ENCODE data around the gene GPATCH4.

The GPATCH4 gene

DNA sequence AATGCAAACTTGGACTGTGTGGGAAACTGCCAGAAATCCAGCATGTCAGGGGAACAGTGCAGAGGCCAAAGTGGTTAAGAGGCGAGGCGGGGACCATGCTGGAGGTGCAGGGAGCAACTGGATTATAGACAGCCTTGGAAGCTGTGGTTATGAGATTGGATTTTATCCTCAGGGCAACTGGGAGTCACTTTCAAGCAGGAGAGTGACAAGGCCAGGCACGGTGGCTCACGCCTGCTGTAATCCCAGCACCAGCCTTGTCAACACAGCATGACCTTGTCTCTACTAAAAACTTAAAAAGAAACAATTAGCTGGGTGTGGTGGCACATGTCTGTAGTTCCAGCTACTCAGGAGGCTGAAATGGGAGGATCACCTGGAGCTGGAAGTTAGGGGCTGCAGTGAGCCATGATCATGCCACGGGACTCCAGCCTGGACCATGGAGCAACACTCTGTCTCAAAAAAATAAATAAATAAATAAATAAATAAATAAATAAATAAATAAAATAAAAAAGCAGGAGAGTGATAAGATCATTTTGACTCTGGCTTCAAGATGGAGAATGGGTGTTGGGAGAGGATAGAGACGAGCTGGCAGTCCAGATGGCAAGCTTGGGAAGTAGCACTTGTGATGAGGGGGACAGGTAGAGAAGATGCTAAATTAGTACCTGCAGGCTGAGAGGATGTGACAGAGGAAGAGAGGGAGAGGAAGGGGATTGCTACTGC lies 21.5 kb upstream of the GPATCH4 start:
- TF ChIP-seq ZC3H10 (CRISPR knock-in tag; IDR thresholded peaks at IDR 0.05) (no peak), ZNF8 (CRISPR knock-in tag; IDR thresholded peaks at IDR 0.05) (no peak), ZFP30 (CRISPR knock-in tag; IDR thresholded peaks at IDR 0.05) (no peak), BACH2 (CRISPR knock-in tag; IDR thresholded peaks at IDR 0.05; ENCODE audit: borderline replicate concordance) (no peak), ZFP3 (CRISPR knock-in tag; IDR thresholded peaks at IDR 0.05) (no peak), ESRRG (CRISPR knock-in tag; IDR thresholded peaks at IDR 0.05) (no peak), GLIS3 (CRISPR knock-in tag; IDR thresholded peaks at IDR 0.05) (no peak), TOX (CRISPR knock-in tag; IDR thresholded peaks at IDR 0.05; ENCODE audit: borderline replicate concordance) (no peak), TCF4 (CRISPR knock-in tag; IDR thresholded peaks at IDR 0.05; ENCODE audit: borderline replicate concordance) (no peak), ZNF70 (CRISPR knock-in tag; IDR thresholded peaks at IDR 0.05) (no peak), CSDC2 (CRISPR knock-in tag; IDR thresholded peaks at IDR 0.05) (no peak), RARB (CRISPR knock-in tag; IDR thresholded peaks at IDR 0.05) (no peak), PPARA (CRISPR knock-in tag; IDR thresholded peaks at IDR 0.05; ENCODE audit: borderline replicate concordance) (no peak), ARNTL (CRISPR knock-in tag; IDR thresholded peaks at IDR 0.05; ENCODE audit: borderline replicate concordance, low read depth) (no peak), OSR1 (CRISPR knock-in tag; IDR thresholded peaks at IDR 0.05) (no peak), SNAI2 (CRISPR knock-in tag; IDR thresholded peaks at IDR 0.05) (no peak)
- TF ChIP-seq, protein P1, sequence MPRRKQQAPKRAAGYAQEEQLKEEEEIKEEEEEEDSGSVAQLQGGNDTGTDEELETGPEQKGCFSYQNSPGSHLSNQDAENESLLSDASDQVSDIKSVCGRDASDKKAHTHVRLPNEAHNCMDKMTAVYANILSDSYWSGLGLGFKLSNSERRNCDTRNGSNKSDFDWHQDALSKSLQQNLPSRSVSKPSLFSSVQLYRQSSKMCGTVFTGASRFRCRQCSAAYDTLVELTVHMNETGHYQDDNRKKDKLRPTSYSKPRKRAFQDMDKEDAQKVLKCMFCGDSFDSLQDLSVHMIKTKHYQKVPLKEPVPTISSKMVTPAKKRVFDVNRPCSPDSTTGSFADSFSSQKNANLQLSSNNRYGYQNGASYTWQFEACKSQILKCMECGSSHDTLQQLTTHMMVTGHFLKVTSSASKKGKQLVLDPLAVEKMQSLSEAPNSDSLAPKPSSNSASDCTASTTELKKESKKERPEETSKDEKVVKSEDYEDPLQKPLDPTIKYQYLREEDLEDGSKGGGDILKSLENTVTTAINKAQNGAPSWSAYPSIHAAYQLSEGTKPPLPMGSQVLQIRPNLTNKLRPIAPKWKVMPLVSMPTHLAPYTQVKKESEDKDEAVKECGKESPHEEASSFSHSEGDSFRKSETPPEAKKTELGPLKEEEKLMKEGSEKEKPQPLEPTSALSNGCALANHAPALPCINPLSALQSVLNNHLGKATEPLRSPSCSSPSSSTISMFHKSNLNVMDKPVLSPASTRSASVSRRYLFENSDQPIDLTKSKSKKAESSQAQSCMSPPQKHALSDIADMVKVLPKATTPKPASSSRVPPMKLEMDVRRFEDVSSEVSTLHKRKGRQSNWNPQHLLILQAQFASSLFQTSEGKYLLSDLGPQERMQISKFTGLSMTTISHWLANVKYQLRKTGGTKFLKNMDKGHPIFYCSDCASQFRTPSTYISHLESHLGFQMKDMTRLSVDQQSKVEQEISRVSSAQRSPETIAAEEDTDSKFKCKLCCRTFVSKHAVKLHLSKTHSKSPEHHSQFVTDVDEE (CRISPR knock-in tag; IDR thresholded peaks at IDR 0.05): no peak
- TF ChIP-seq, protein P2, sequence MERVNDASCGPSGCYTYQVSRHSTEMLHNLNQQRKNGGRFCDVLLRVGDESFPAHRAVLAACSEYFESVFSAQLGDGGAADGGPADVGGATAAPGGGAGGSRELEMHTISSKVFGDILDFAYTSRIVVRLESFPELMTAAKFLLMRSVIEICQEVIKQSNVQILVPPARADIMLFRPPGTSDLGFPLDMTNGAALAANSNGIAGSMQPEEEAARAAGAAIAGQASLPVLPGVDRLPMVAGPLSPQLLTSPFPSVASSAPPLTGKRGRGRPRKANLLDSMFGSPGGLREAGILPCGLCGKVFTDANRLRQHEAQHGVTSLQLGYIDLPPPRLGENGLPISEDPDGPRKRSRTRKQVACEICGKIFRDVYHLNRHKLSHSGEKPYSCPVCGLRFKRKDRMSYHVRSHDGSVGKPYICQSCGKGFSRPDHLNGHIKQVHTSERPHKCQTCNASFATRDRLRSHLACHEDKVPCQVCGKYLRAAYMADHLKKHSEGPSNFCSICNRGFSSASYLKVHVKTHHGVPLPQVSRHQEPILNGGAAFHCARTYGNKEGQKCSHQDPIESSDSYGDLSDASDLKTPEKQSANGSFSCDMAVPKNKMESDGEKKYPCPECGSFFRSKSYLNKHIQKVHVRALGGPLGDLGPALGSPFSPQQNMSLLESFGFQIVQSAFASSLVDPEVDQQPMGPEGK (CRISPR knock-in tag; IDR thresholded peaks at IDR 0.05; ENCODE audit: borderline replicate concordance): no peak
- TF ChIP-seq, protein P3, sequence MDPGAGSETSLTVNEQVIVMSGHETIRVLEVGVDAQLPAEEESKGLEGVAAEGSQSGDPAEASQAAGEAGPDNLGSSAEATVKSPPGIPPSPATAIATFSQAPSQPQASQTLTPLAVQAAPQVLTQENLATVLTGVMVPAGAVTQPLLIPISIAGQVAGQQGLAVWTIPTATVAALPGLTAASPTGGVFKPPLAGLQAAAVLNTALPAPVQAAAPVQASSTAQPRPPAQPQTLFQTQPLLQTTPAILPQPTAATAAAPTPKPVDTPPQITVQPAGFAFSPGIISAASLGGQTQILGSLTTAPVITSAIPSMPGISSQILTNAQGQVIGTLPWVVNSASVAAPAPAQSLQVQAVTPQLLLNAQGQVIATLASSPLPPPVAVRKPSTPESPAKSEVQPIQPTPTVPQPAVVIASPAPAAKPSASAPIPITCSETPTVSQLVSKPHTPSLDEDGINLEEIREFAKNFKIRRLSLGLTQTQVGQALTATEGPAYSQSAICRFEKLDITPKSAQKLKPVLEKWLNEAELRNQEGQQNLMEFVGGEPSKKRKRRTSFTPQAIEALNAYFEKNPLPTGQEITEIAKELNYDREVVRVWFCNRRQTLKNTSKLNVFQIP (CRISPR knock-in tag; IDR thresholded peaks at IDR 0.05; ENCODE audit: borderline replicate concordance, low read depth): no peak
- TF ChIP-seq, protein P4, sequence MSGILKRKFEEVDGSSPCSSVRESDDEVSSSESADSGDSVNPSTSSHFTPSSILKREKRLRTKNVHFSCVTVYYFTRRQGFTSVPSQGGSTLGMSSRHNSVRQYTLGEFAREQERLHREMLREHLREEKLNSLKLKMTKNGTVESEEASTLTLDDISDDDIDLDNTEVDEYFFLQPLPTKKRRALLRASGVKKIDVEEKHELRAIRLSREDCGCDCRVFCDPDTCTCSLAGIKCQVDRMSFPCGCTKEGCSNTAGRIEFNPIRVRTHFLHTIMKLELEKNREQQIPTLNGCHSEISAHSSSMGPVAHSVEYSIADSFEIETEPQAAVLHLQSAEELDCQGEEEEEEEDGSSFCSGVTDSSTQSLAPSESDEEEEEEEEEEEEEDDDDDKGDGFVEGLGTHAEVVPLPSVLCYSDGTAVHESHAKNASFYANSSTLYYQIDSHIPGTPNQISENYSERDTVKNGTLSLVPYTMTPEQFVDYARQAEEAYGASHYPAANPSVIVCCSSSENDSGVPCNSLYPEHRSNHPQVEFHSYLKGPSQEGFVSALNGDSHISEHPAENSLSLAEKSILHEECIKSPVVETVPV (CRISPR knock-in tag; IDR thresholded peaks at IDR 0.05): no peak
- ATAC-seq: no peak

DNA sequence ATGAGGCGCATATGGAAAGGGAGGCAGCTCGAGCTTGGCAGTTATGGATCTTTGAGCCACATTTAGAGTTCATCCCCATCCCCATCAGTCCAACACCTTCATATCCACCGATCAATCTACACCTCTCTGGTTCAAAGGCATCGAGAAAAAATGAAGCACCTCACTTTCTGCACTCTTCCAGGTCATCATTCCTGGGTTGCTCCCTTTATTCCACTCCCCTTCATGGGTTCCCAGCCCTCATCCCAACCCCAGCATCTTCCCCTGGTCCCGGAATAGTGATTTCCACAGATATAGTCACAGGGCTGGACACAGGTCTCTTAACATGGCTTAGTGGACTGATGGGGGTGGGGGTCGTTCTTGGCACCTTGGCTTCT lies 18.3 kb upstream of the GPATCH4 start:
- no peak for ATAC-seq
- no peak for TF ChIP-seq ARNTL (CRISPR knock-in tag; IDR thresholded peaks at IDR 0.05; ENCODE audit: borderline replicate concordance, low read depth)
- TF ChIP-seq, protein P3 (CRISPR knock-in tag; IDR thresholded peaks at IDR 0.05; ENCODE audit: borderline replicate concordance, low read depth): no peak
- TF ChIP-seq, protein P1 (CRISPR knock-in tag; IDR thresholded peaks at IDR 0.05): no peak
- no peak for TF ChIP-seq ZFP3 (CRISPR knock-in tag; IDR thresholded peaks at IDR 0.05)
- TF ChIP-seq TOX (CRISPR knock-in tag; IDR thresholded peaks at IDR 0.05; ENCODE audit: borderline replicate concordance): no peak
- TF ChIP-seq ESRRG (CRISPR knock-in tag; IDR thresholded peaks at IDR 0.05): no peak
- TF ChIP-seq ZNF565 (CRISPR knock-in tag; conservative IDR thresholded peaks at IDR 0.05; ENCODE audit: low read depth): no peak
- TF ChIP-seq, protein P5, sequence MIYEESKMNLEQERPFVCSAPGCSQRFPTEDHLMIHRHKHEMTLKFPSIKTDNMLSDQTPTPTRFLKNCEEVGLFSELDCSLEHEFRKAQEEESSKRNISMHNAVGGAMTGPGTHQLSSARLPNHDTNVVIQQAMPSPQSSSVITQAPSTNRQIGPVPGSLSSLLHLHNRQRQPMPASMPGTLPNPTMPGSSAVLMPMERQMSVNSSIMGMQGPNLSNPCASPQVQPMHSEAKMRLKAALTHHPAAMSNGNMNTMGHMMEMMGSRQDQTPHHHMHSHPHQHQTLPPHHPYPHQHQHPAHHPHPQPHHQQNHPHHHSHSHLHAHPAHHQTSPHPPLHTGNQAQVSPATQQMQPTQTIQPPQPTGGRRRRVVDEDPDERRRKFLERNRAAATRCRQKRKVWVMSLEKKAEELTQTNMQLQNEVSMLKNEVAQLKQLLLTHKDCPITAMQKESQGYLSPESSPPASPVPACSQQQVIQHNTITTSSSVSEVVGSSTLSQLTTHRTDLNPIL (CRISPR knock-in tag; IDR thresholded peaks at IDR 0.05; ENCODE audit: low read depth): no peak
- no peak for TF ChIP-seq CSDC2 (CRISPR knock-in tag; IDR thresholded peaks at IDR 0.05)
- TF ChIP-seq, protein P2 (CRISPR knock-in tag; IDR thresholded peaks at IDR 0.05; ENCODE audit: borderline replicate concordance): no peak
- no peak for TF ChIP-seq RARB (CRISPR knock-in tag; IDR thresholded peaks at IDR 0.05)
- no peak for TF ChIP-seq OSR1 (CRISPR knock-in tag; IDR thresholded peaks at IDR 0.05)
- TF ChIP-seq GLIS3 (CRISPR knock-in tag; IDR thresholded peaks at IDR 0.05): no peak
- TF ChIP-seq ISL1 (CRISPR knock-in tag; IDR thresholded peaks at IDR 0.05): no peak
